Loucy (cell line): ENCODE data around the gene ITIH1.

Experiments used
- H2AFZ ChIP-seq: fragments of 200-600 bp; sonication (generic); 2 replicates; pipeline ENCODE4 v1.6.0; 2016; ENCODE audit warnings: antibody characterized with exemption, mild to moderate bottlenecking, low read length, moderate library complexity
- H3F3A ChIP-seq: fragments of 200-600 bp; 2 replicates; pipeline ENCODE4 v1.6.0; 2016; ENCODE audit warnings: antibody characterized with exemption, low read depth, mild to moderate bottlenecking
- H3K27me3 ChIP-seq: fragments of 200-600 bp; sonication (generic); 2 replicates; pipeline ENCODE4 v1.6.1; 2014; ENCODE audit warnings: low read length, mild to moderate bottlenecking; ENCODE audit not compliant: insufficient read depth, poor library complexity, severe bottlenecking
- H3K36me3 ChIP-seq: fragments of 200-600 bp; sonication (generic); 2 replicates; pipeline ENCODE4 v1.6.1; 2016; ENCODE audit warnings: low read length; ENCODE audit not compliant: insufficient read depth
- H3K4me1 ChIP-seq: fragments of 200-600 bp; sonication (generic); 2 replicates; pipeline ENCODE4 v1.5.1; 2014; ENCODE audit warnings: low read length, mild to moderate bottlenecking; ENCODE audit not compliant: insufficient read depth, poor library complexity, severe bottlenecking
- H3K4me2 ChIP-seq: fragments of 200-600 bp; sonication (generic); 2 replicates; pipeline ENCODE4 v1.6.0; 2014; ENCODE audit warnings: antibody characterized with exemption, low read length, low read depth, mild to moderate bottlenecking; ENCODE audit not compliant: poor library complexity, severe bottlenecking
- H3K4me3 ChIP-seq: fragments of 200-600 bp; sonication (generic); 2 replicates; pipeline ENCODE4 v1.5.1; 2014; ENCODE audit warnings: low read length, mild to moderate bottlenecking, mixed read lengths; ENCODE audit not compliant: poor library complexity, severe bottlenecking
- H3K79me2 ChIP-seq: fragments of 200-600 bp; sonication (generic); 2 replicates; pipeline ENCODE4 v1.6.1; 2014; ENCODE audit warnings: low read length; ENCODE audit not compliant: insufficient read depth
- H3K9ac ChIP-seq: fragments of 200-600 bp; sonication (generic); 2 replicates; pipeline ENCODE4 v1.6.0; 2014; ENCODE audit warnings: mild to moderate bottlenecking, low read depth, low read length, moderate library complexity; ENCODE audit not compliant: poor library complexity, severe bottlenecking
- H3K9me2 ChIP-seq: fragments of 200-600 bp; sonication (generic); replicated peaks from 2 replicates; pipeline ENCODE4 v1.6.1; 2016; ENCODE audit warnings: low read depth, low read length, mixed read lengths
- H3K9me3 ChIP-seq: fragments of 200-600 bp; sonication (generic); 2 replicates; pipeline ENCODE4 v1.6.1; 2014; ENCODE audit warnings: mild to moderate bottlenecking, antibody characterized with exemption, low read length, low read depth; ENCODE audit not compliant: insufficient read depth
- H4K20me1 ChIP-seq: fragments of 200-600 bp; sonication (generic); 2 replicates; pipeline ENCODE4 v1.6.0; 2014; ENCODE audit warnings: antibody characterized with exemption, low read length, mild to moderate bottlenecking; ENCODE audit not compliant: insufficient read depth, poor library complexity, severe bottlenecking
- EZH2phosphoT487 ChIP-seq: fragments of 200-600 bp; IDR thresholded peaks from 2 replicates; pipeline ENCODE4 v1.6.1; 2018; ENCODE audit warnings: antibody characterized with exemption, mild to moderate bottlenecking, moderate library complexity, borderline replicate concordance
- TF ChIP-seq, protein P1 (sequence below): fragments of 200-600 bp; sonication (generic); conservative IDR thresholded peaks from 2 replicates; pipeline ENCODE4 v1.5.1; 2014; ENCODE audit warnings: mild to moderate bottlenecking, antibody characterized with exemption, low read length

ITIH1 gene

DNA sequence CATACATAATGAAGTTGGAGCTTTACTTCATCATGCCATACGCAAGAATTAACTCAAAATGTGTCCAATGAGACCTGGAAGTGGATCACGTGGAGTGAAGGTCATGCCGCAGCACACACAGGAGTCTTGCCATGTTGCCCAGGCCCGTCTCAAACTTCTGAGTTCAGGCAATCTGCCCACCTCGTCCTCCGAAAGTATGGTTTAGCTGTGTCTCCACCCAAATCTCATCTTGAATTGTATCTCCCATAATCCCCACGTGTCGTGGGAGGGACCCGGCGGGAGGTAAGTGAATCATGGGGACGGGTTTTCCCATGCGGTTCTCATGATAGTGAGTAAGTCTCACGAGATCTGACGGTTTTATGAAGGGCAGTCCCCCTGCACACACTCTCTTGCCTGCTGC lies 45.8 kb upstream of the ITIH1 start:
- Histone ChIP-seq H3K4me1 (peaks cover 5% of the 10 kb centered on the region), H3K4me3 (no peak overlapping the region), H3K79me2 (no peaks in the 10 kb centered on the region), H3F3A (no peaks in the 10 kb centered on the region), H4K20me1 (no peaks in the 10 kb centered on the region), H3K4me2 (no peak overlapping the region), H3K9ac (no peak overlapping the region), H3K9me2 (no peaks in the 10 kb centered on the region), H3K36me3 (peaks cover 18% of the 10 kb centered on the region; the same call in 1 of the 2 replicates), H2AFZ (no peak overlapping the region), H3K9me3 (peaks cover 11% of the 10 kb centered on the region; the same call in 1 of the 2 replicates), H3K27me3 (no peaks in the 10 kb centered on the region)
- TF ChIP-seq, protein P1, sequence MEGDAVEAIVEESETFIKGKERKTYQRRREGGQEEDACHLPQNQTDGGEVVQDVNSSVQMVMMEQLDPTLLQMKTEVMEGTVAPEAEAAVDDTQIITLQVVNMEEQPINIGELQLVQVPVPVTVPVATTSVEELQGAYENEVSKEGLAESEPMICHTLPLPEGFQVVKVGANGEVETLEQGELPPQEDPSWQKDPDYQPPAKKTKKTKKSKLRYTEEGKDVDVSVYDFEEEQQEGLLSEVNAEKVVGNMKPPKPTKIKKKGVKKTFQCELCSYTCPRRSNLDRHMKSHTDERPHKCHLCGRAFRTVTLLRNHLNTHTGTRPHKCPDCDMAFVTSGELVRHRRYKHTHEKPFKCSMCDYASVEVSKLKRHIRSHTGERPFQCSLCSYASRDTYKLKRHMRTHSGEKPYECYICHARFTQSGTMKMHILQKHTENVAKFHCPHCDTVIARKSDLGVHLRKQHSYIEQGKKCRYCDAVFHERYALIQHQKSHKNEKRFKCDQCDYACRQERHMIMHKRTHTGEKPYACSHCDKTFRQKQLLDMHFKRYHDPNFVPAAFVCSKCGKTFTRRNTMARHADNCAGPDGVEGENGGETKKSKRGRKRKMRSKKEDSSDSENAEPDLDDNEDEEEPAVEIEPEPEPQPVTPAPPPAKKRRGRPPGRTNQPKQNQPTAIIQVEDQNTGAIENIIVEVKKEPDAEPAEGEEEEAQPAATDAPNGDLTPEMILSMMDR = no peak
- no peak for TF ChIP-seq EZH2phosphoT487

GRCh38 chr3:52733256-52733891 lies 44.0 kb upstream of the ITIH1 start:
- H3K36me3 ChIP-seq = peaks cover 18% of the 10 kb centered on the region; the same call in 1 of the 2 replicates
- H3K9me2 ChIP-seq = no peaks in the 10 kb centered on the region
- H3K79me2 ChIP-seq = no peaks in the 10 kb centered on the region
- H3K27me3 ChIP-seq = no peaks in the 10 kb centered on the region
- peaks cover 6% of the 10 kb centered on the region; the same call in 1 of the 2 replicates for H3K9me3 ChIP-seq
- TF ChIP-seq, protein P1 = no peak
- no peak for TF ChIP-seq EZH2phosphoT487
- no peak overlapping the region for H3K4me3 ChIP-seq
- H3K4me2 ChIP-seq = no peak overlapping the region
- H3K4me1 ChIP-seq = peaks cover 5% of the 10 kb centered on the region
- H2AFZ ChIP-seq = no peak overlapping the region
- no peaks in the 10 kb centered on the region for H3F3A ChIP-seq
- H3K9ac ChIP-seq = no peak overlapping the region
- H4K20me1 ChIP-seq = no peaks in the 10 kb centered on the region

DNA sequence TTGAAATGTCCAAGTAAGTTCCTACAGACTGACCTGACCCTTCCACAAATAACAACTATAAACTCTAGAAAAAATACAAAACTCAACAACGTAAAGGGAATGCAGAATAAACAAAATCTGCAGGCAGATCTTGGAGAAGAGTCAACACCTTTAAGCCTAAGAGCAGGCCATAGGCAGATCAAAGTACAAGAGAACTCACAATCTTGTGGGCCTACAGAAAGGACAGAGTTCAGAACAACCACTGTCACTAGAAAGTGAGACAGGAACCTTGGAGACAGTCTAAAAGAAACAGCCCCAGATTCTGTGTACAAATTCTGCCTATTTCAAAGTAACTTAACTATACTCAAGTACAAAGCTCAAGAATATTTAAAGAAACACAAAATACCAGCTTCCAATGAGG lies 37.7 kb upstream of the ITIH1 start:
- H3K9me2 ChIP-seq = no peaks in the 10 kb centered on the region
- H3K4me2 ChIP-seq = no peak overlapping the region
- TF ChIP-seq, protein P1 = no peak
- no peak for TF ChIP-seq EZH2phosphoT487
- no peaks in the 10 kb centered on the region for H3K27me3 ChIP-seq
- no peaks in the 10 kb centered on the region for H3K79me2 ChIP-seq
- H4K20me1 ChIP-seq = no peaks in the 10 kb centered on the region
- peaks cover 34% of the 10 kb centered on the region; the same call in 1 of the 2 replicates for H3K36me3 ChIP-seq
- no peaks in the 10 kb centered on the region for H3K4me1 ChIP-seq
- no peak overlapping the region for H3K4me3 ChIP-seq
- no peaks in the 10 kb centered on the region for H3K9me3 ChIP-seq
- no peak overlapping the region for H3K9ac ChIP-seq
- H3F3A ChIP-seq = no peaks in the 10 kb centered on the region
- H2AFZ ChIP-seq = no peak overlapping the region
